K562 (cell line): ENCODE data around the gene ACBD4. TPM values are rescaled to one million over a fixed set of nuclear protein-coding genes. Genes with fewer than 3 reads are reported as not detected.

Experiments
- ARNT ChIP-seq, 2 experiments: fragments of 450-650 bp; IDR thresholded peaks; 2 replicates each; pipeline ENCODE4 v1.6.1; 2016; ENCODE audit warnings: mild to moderate bottlenecking in 1 of 2
- BHLHE40 ChIP-seq: IDR thresholded peaks from 2 replicates; pipeline ENCODE4 v1.6.1; 2011; ENCODE audit warnings: low read length, improper control_type of control experiment
- BRCA1 ChIP-seq, 2 experiments: fragments of 450-650 bp in 1 of 2; sonication (generic) in 1 of 2; formaldehyde crosslinking in 1 of 2; IDR thresholded peaks; 2 replicates each; pipeline versions ENCODE4 v1.5.0 to v1.6.1; 2017 to 2020; ENCODE audit warnings: mild to moderate bottlenecking in 1 of 2, missing genetic modification reagents in 1 of 2
- CBX8 ChIP-seq: fragments of 200-600 bp; sonication (generic); IDR thresholded peaks from 2 replicates; pipeline ENCODE4 v1.6.1; 2012; ENCODE audit warnings: borderline replicate concordance, mixed run types, low read depth, mild to moderate bottlenecking, moderate library complexity, mixed read lengths, low read length, control low read depth, inconsistent platforms; ENCODE audit not compliant: poor library complexity, severe bottlenecking; ENCODE audit errors: extremely low read depth
- ELF2 ChIP-seq: fragments of 250-450 bp; sonication (Bioruptor Pico); IDR thresholded peaks from 2 replicates; pipeline ENCODE4 v1.5.0; 2021; ENCODE audit warnings: mild to moderate bottlenecking
- FOXK2 ChIP-seq, 2 experiments: fragments of 450-650 bp; IDR thresholded peaks in 1 of 2; conservative IDR thresholded peaks in 1 of 2; 2 replicates each; pipeline ENCODE4 v1.6.1; 2016; ENCODE audit warnings: low read depth in 2 of 2, mild to moderate bottlenecking in 1 of 2
- HBP1 ChIP-seq: fragments of 450-650 bp; formaldehyde crosslinking; IDR thresholded peaks from 2 replicates; pipeline ENCODE4 v1.4.0; 2022; ENCODE audit warnings: missing genetic modification characterization
- HDAC6 ChIP-seq: IDR thresholded peaks from 2 replicates; pipeline ENCODE4 v1.6.1; 2012; ENCODE audit warnings: low read depth, mild to moderate bottlenecking, control low read depth, inconsistent platforms, low read length, moderate library complexity
- RAD21 ChIP-seq, 2 experiments: fragments of 250-450 bp in 1 of 2; fragments of 450-650 bp in 1 of 2; sonication (Bioruptor Pico) in 1 of 2; formaldehyde crosslinking in 1 of 2; IDR thresholded peaks in 1 of 2; conservative IDR thresholded peaks in 1 of 2; 2 replicates each; pipeline versions ENCODE4 v1.4.0 to v1.8.0; 2020 to 2022; ENCODE audit warnings: mild to moderate bottlenecking in 2 of 2, moderate library complexity in 1 of 2
- RBBP5 ChIP-seq: fragments of 200-600 bp; sonication (generic); IDR thresholded peaks from 2 replicates; pipeline ENCODE4 v1.6.1; 2012; ENCODE audit warnings: borderline replicate concordance, mild to moderate bottlenecking, low read length, control low read depth, inconsistent platforms; ENCODE audit not compliant: insufficient read depth, poor library complexity, severe bottlenecking
- RREB1 ChIP-seq: fragments of 250-450 bp; sonication (Bioruptor Pico); IDR thresholded peaks from 2 replicates; pipeline ENCODE4 v1.4.0; 2020
- SMARCA5 ChIP-seq: fragments of 450-650 bp; IDR thresholded peaks from 2 replicates; pipeline ENCODE4 v1.6.1; 2016
- SNAPC5 ChIP-seq: fragments of 250-450 bp; sonication (Bioruptor Pico); IDR thresholded peaks from 2 replicates; pipeline ENCODE4 v1.8.0; 2021; ENCODE audit warnings: moderate library complexity, mild to moderate bottlenecking, inconsistent platforms
- TAL1 ChIP-seq: fragments of 450-650 bp; IDR thresholded peaks from 2 replicates; pipeline ENCODE4 v1.6.1; 2016; ENCODE audit warnings: mild to moderate bottlenecking
- THRAP3 ChIP-seq: fragments of 450-650 bp; IDR thresholded peaks from 2 replicates; pipeline ENCODE4 v1.6.1; 2016; ENCODE audit warnings: mild to moderate bottlenecking, inconsistent platforms, borderline replicate concordance
- ZKSCAN8 ChIP-seq: fragments of 200-800 bp; sonication (Bioruptor generic); IDR thresholded peaks from 2 replicates; pipeline ENCODE4 v1.6.1; 2016; ENCODE audit warnings: missing genetic modification characterization, missing compliant biosample characterization
- ZNF143 ChIP-seq: sonication (generic); formaldehyde crosslinking; IDR thresholded peaks from 2 replicates; pipeline ENCODE4 v1.9.0; 2022; ENCODE audit warnings: mild to moderate bottlenecking, missing genetic modification reagents
- ZNF324 ChIP-seq: fragments of 250-450 bp; sonication (Bioruptor Pico); IDR thresholded peaks from 2 replicates; pipeline ENCODE4 v1.4.0; 2020; ENCODE audit warnings: mild to moderate bottlenecking
- ZNF347 ChIP-seq: fragments of 450-650 bp; formaldehyde crosslinking; IDR thresholded peaks from 2 replicates; pipeline ENCODE4 v1.4.0; 2020; ENCODE audit warnings: low read depth, mild to moderate bottlenecking, moderate library complexity
- ZNF445 ChIP-seq: fragments of 250-450 bp; sonication (Bioruptor Pico); IDR thresholded peaks from 2 replicates; pipeline ENCODE4 v1.4.0; 2020; ENCODE audit warnings: low read depth, mild to moderate bottlenecking, moderate library complexity
- ZNF76 ChIP-seq: fragments of 250-450 bp; sonication (Bioruptor Pico); IDR thresholded peaks from 2 replicates; pipeline ENCODE4 v1.4.0; 2020; ENCODE audit warnings: mild to moderate bottlenecking, moderate library complexity, borderline replicate concordance
- polyA plus RNA-seq, 8 experiments: library from polyadenylated mRNA; depleted of rRNA in 4 of 8; stranded (reverse) in 5 of 8; unstranded in 3 of 8; fragments of >200 nt; fragmentation: Nextera tagmentation in 2 of 8; fragmentation: Illumina TruSeq in 1 of 8; extraction: Ambion mirVana in 2 of 8; extraction: Trizol in 1 of 8; gene quantifications; 2 replicates each; pipeline versions ENCODE4 v1.2.1 to v1.2.3, GENCODE V29; 2011 to 2014; ENCODE audit warnings: inconsistent platforms in 1 of 8, missing spikeins in 1 of 8
- total RNA-seq, 7 experiments: library from RNA; depleted of rRNA in 6 of 7; stranded (reverse); fragments of >200 nt in 6 of 7; fragmentation: Illumina TruSeq in 2 of 7; extraction: Trizol in 2 of 7; gene quantifications; 2 replicates each; pipeline versions ENCODE4 v1.2.1 to v1.2.3, GENCODE V29; 2011 to 2021; ENCODE audit warnings: low replicate concordance in 1 of 7

The ACBD4 gene
- total and polyA plus RNA-seq, 9 of the 15 experiments (the other 6 are each of a cell fraction or from before 2014, with no cell fraction given), result 0.14 to 6.9 (median 4.6) TPM

- TF ChIP-seq CBX8, result no peak
- TF ChIP-seq THRAP3, result peak; percentile 34; the same call in 1 of the 2 replicates
- TF ChIP-seq HBP1, result peak; percentile 68; the same call in 1 of the 2 replicates
- no peak for TF ChIP-seq HDAC6
- no peak for TF ChIP-seq SNAPC5 (CRISPR knock-in tag)
- no peak for TF ChIP-seq RAD21 (CRISPR knock-in tag; conservative IDR thresholded peaks at IDR 0.05 in 1 of 2, IDR thresholded peaks at IDR 0.05 in 1 of 2)
- TF ChIP-seq SMARCA5, result no peak
- no peak for TF ChIP-seq ZNF324 (CRISPR knock-in tag)
- TF ChIP-seq RBBP5, result peak; percentile 51
- no peak for TF ChIP-seq ZNF143 (CRISPR knock-in tag)
- peak; percentile 99 for TF ChIP-seq FOXK2 (conservative IDR thresholded peaks at IDR 0.05 in 1 of 2, IDR thresholded peaks at IDR 0.05 in 1 of 2; ENCODE audit: low read depth in 2 of 2)
- peak; percentile 31; the same call in 1 of the 2 replicates for TF ChIP-seq TAL1
- TF ChIP-seq ZNF445 (CRISPR knock-in tag), result no peak; the same call in 1 of the 2 replicates
- peak; percentile 54; the same call in 1 of the 2 replicates for TF ChIP-seq ELF2
- no peak for TF ChIP-seq ZKSCAN8 (CRISPR knock-in tag)
- no peak for TF ChIP-seq BRCA1 (IDR thresholded peaks at IDR 0.05)
- TF ChIP-seq BRCA1 (CRISPR knock-in tag; IDR thresholded peaks at IDR 0.05), result no peak
- 0 out of 2 replicates have a peak, but pooled peaks have one; percentile 27 for TF ChIP-seq ZNF347
- TF ChIP-seq RREB1, result no peak
- TF ChIP-seq ZNF76 (CRISPR knock-in tag), result peak; percentile 81; the same call in 1 of the 2 replicates
- TF ChIP-seq BHLHE40, result peak; percentile 76
- TF ChIP-seq ARNT (IDR thresholded peaks at IDR 0.05), result peak; percentile 95 to 97
Measured at GRCh38 chr17:45147581-45148182, 12.2 kb downstream of the ACBD4 start (continued).
